ENCODE results near the gene SETX.
"Not testable (repeated sequence)": the region's sequence is repeated elsewhere in the genome, so short reads cannot be mapped to it uniquely, and the experiment has no call there.

The SETX gene

GRCh38 chr9:132354637-132355355, at the start of gene SETX:
SETX (minus strand) TSS chr9:132354986; CDS start chr9:132349428, 5,558 bp downstream.
- peak; percentile 84 for DNase-seq

- DNase-seq = no peak
These were observed 49.6 kb upstream of the SETX start for GRCh38 chr9:132404228-132404881.

GRCh38 chr9:132401824-132402223, 47.0 kb upstream of the SETX start:
- DNase-seq = no peak

GRCh38 chr9:132395560-132395959, 40.8 kb upstream of the SETX start:
- DNase-seq = no peak

GRCh38 chr9:132391449-132391848, 36.7 kb upstream of the SETX start:
- DNase-seq = no peak

GRCh38 chr9:132390966-132391365, 36.2 kb upstream of the SETX start:
- no peak for DNase-seq

- DNase-seq = no peak
These were observed 32.3 kb upstream of the SETX start for GRCh38 chr9:132387133-132387532.

- no peak for DNase-seq
These were observed 29.6 kb upstream of the SETX start for GRCh38 chr9:132384376-132384775.

GRCh38 chr9:132383462-132383883, 28.7 kb upstream of the SETX start:
- DNase-seq = no peak

GRCh38 chr9:132381966-132382541, 27.3 kb upstream of the SETX start:
- no peak for DNase-seq

- not testable (repeated sequence) for DNase-seq
These were observed 23.6 kb upstream of the SETX start for GRCh38 chr9:132378416-132378815.

GRCh38 chr9:132377769-132378168, 23.0 kb upstream of the SETX start:
- not testable (repeated sequence) for DNase-seq

GRCh38 chr9:132372177-132373095, 17.6 kb upstream of the SETX start:
- no peak for DNase-seq

GRCh38 chr9:132370592-132370991, 15.8 kb upstream of the SETX start:
- DNase-seq = no peak

GRCh38 chr9:132369421-132369820, 14.6 kb upstream of the SETX start:
- no peak for DNase-seq

GRCh38 chr9:132367613-132368313, 13.0 kb upstream of the SETX start:
- DNase-seq = no peak

- no peak for DNase-seq
These were observed 11.7 kb upstream of the SETX start for GRCh38 chr9:132366481-132366880.

GRCh38 chr9:132365986-132366385, 11.2 kb upstream of the SETX start:
- DNase-seq = no peak

- DNase-seq = no peak
These were observed 9.3 kb upstream of the SETX start for GRCh38 chr9:132364068-132364467.

- DNase-seq = no peak
These were observed 3.0 kb upstream of the SETX start for GRCh38 chr9:132357764-132358163.

GRCh38 chr9:132356324-132356924, 1.6 kb upstream of the SETX start:
- DNase-seq = no peak
